GM12891 (cell line): Measurements from ENCODE around the gene TRIM33.

ENCODE experiments used
- POLR2A ChIP-seq: IDR thresholded peaks from 2 replicates; pipeline ENCODE4 v1.6.1; 2011; ENCODE audit warnings: low read depth, low read length, control low read depth
- POLR2AphosphoS5 ChIP-seq: IDR thresholded peaks from 2 replicates; pipeline ENCODE4 v1.6.1; 2011; ENCODE audit warnings: low read depth, low read length, control low read depth
- POU2F2 ChIP-seq: IDR thresholded peaks from 2 replicates; pipeline ENCODE4 v1.6.1; 2011; ENCODE audit warnings: low read depth, mild to moderate bottlenecking, control low read depth, low read length, moderate library complexity
- SPI1 ChIP-seq: IDR thresholded peaks from 2 replicates; pipeline ENCODE4 v1.6.1; 2011; ENCODE audit warnings: low read depth, low read length, control low read depth
- TAF1 ChIP-seq: IDR thresholded peaks from 2 replicates; pipeline ENCODE4 v1.6.1; 2011; ENCODE audit warnings: low read depth, low read length, control low read depth

DNA sequence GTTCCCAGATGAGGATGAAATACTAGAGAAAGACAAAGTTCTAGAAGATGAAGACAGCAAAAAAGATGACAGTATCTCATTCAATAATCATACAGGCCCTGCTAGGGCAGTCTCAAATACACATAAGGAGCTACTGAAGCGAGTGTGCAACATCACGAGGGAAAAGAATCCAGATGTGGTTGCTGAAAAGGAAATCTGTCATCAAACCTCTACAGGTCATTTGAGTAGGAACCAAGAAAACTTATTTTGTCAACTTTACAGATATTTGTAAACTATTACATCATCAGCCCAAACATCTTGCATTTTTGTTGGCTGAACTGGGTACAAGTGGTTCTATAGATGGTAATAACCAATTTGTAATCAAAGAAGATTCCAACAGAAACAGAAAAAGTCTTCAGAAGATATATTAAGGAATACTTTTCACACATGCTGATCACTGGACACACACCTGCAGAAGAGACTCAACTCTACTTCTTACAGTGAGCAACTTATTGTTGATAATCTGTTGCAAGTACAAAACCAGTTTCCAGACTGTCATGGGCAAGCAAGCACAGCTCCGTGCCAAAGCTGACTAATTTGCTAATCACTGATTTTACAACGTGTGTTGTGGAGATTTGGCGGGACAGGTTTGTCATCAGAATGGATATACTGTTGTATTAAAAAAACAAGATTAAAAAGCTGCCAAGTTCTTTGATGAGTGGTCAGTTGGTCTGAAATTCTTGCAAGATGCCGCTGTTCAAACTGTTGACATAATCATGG, 42.1 kb downstream of the TRIM33 start:
- TF ChIP-seq POLR2A (no peak), SPI1 (no peak), POLR2AphosphoS5 (no peak), POU2F2 (no peak), TAF1 (no peak)
